Endothelial cell of hepatic sinusoid (primary cell): Measurements from ENCODE around the gene GPR84.
"Not testable (repeated sequence)": the region's sequence is repeated elsewhere in the genome, so short reads cannot be mapped to it uniquely, and the experiment has no call there.

Experiments
- in situ Hi-C: cut with HindIII; loops from 2 replicates; pipeline ENCODE4 v1.10.0; 2017; ENCODE audit warnings: low sequenced_read_pairs

The GPR84 gene

DNA sequence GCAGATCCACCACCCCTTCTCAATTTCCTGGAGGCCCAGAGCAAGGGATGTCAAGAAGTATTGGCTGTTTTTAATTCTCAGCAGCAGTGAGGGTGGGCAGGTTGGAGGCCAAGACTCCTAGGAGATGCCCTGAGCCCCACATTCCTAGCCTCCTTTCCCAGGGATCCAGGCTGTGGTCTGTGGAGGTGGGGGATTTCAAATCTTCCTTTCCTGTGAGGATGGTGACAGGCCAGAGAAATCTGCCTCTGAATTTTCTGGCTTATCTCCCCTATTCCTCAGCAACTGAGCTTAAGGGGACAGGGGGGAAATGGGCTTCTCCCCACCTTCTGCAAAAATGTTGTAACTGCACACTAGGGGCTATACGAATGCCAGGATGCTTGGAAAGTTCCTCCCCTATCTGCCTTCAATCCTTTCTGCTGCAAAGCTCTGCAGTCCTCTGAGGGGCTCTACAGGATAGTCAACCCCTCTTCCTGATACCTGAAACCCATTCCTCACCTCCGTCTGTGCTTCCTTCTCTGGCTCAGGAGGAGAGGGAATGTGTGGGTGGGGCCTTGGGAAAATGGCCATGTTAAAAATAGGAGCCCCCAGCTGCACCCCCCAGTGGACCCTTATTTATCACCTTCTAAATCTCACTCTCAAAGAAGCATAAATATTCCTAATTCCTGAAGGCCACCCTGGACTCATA lies 6.6 kb downstream of the GPR84 start:
- in situ Hi-C loops, result no loop called here

DNA sequence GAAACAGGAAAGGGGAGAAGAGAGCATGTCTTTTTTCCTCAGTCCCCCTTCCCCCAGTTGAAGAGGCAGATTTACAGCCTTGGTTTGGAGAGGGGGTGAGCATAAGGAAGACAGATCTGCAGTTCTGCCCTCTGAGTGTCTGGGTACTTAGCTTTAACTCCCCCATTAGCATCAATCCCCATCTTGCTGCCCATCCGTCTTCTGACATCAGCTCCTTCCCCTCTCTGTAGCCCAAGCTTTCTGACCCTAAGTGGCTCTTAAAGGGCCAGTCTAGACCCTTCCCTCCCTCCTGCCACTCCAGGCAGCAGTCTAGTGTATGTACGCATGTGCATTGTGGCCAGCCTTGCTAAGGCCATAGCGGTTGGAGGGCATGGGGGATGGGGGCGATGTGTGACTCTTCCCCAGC lies 7.3 kb downstream of the GPR84 start:
- in situ Hi-C loops, result no loop called here

DNA sequence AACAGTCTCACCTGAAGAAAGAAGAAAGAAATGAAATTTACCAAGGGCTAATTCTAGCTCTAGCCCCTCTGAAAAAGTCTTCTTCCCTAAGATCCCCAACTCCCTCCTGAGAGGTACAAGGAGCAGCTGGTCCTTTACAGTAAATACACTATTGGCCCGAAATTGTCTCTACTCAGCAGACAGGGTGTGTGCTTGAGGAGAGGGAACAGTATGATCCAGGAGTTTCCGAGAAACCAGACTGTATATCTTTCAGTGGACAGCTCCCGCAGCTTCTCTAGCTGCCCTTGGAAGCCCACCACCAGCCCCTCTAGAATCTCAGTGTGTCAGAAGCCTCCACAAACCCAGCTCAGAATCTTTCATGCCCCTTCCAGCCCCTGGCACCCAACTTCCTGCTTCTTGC lies 8.1 kb downstream of the GPR84 start:
- in situ Hi-C loops, result no loop called here

DNA sequence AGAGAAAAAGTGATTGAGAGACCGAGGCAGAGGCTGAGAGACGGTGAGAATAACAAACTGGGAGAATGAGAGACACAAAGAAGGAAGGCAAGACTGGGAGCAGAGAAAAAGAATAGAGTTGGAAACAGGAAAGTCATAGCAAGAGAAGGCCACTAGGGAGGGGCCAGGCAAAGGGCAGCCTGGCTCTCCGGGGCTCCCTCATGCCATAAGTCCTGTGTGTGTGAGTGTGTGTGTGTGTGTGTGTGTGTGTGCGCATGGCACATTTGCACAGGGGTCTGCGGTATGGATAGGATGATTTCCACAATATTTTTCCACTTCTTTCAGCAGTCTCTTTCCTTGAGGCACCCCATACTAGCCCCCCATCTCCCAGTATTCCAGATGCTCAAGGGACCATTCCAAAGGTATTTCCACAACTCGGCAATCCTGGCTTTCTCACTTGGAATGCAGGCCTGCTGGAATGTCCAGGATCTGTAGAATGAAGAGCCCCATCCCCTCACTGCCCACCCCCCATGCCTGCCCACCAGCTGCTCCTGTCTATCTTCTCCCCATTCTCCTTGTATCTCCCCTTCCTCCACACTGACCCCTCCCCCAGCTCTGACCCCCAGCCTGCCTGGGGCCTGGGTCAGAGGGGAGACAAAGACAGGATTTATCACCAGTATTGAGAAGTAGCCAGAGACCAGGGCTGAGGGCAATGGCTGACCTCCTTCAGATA lies 9.0 kb downstream of the GPR84 start:
- in situ Hi-C loops, result no loop called here

DNA sequence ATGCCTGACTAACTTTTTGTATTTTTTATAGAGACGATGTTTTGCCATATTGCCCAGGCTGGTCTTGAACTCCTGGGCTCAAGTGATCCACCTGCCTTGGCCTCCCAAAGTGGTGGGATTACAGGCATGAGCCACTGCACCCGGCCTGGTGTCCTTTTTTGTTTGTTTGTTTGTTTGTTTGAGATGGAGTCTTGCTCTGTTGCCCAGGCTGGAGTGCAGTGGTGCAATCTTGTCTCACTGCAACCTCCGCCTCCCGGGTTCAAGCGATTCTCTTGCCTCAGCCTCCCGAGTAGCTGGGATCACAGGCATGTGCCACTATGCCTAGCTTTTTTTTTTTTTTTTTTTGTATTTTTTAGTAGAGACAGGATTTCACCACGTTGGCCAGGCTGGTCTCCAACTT lies 10.0 kb downstream of the GPR84 start:
- in situ Hi-C loops, result not testable (repeated sequence)

DNA sequence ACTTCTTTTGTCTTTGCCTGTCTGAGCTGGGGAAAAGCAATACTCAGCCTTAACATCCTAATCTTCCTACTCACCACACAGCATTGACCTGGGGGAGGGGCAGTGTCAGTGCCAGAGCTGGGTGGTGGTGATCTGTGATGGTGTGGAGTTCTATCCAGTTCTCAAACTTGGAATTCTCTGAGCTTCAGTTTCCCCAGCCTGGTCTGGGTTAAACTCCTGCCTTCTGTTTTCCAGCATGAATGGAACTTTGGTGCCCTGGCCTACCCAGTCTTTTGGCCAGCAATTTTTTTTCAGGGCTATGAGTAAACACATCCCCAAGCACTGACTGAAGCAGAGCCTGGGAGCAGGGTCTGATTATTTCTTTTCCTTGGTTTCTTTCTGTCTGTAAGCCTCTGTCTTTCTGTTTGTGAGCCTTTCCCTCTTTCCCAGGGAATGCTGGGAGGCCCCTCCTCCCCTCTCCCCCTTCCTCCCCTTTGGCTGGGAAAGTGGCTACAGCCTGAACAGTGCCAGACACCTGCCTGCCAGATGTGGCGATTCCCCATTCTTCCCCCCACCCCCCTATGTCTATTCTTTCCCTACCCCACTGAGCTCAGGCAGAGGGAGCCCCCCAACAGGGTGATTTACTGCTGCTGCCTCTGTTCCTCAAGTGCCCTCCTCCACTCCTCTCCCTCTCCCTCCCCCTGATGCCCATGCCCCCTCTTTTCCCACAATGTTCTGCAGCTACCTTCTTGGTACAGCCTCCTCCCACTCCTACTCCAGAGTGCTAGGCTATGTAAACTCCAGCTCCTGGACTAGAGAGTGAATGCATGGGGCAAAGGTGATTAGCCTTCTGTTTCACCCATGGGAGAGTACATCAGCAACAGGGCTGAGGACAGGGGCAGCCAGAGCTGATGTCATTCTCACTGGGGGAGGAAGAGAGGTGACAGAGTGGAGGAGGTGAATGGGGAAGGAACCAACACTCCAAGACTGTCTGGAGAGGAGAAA lies 11.1 kb downstream of the GPR84 start:
- in situ Hi-C loops, result no loop called here

DNA sequence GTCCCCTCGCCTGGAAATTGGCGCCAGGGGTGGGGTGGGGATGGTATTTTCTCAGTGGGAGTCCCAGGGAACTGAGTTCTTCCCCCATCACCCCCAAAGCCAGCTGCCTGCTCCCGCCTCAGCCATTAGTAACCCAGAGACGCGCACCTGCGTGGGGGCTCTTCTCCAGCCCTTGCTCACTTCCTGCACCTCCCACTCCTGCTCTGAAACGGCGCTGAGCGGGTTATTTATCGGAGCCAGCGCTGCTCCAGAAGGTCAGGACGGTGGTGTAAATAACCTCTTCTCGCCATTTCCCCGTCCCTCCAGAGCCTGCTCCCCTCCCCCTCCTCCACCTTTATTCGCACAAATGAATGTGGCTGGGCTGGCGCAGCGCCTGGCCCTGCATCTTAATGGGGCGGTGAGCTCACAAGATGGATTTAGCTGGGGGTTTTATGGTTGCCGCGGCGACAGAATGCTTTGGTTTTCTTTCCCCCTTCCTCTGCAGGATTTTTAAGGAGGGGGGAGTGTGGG lies 12.2 kb downstream of the GPR84 start:
- in situ Hi-C loops, result no loop called here

DNA sequence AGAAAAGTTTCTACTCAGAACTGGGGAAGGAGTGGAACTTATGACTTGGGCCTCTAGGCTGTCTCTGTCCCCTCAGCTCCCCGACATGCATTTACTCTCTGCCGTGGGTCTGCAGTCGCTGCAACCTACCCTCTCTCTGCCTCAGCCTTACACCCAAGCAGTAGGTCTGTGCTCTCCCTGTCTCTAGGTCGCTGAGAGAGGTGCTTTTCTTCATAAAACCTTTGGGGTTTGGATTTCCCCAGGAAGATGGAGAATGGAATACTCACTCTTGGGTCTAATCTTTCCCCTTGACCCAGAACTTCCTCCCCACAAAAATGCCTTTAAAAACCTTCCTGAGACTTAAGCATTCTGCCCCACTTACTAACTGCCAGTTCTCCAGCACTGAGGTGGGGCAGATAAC lies 12.9 kb downstream of the GPR84 start:
- in situ Hi-C loops, result no loop called here

DNA sequence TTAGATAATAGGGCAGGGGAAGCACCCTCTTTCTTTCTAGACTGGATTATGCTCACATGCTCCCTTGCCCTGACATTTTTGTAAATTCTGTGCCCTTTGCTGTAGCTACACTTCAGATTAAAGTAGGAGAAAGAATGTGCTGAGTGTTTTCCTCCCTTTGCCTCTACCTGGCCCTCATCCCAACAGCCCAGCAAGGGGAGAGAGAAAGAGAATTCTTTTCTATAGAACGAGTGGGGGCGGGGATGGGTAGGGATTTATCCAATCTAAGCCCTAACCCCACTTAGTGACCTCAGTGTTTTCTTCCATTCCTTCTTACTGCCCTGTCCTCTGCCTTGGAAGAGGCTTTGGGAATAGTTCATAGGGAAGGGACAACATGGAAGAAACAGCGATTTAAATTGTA lies 13.5 kb downstream of the GPR84 start:
- in situ Hi-C loops, result no loop called here

DNA sequence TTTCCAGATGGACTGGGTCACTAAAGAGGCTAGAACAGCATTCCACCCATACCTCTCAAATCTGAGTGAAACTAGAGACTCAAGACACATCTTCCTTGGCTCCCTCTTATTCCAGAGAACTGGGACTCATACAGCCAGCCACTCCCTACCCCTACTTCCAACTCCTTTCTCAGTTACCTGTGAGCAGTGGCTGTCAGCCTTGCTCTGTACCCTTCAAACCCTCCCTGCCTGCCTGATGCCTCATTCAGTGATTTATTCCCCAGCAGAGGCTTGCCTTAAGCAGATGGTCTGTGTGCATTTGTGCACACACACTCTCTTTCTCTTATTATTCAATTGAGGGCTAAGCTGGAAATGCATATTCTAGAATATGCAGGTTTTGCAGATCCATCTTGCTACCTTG lies 14.6 kb downstream of the GPR84 start:
- in situ Hi-C loops, result no loop called here

DNA sequence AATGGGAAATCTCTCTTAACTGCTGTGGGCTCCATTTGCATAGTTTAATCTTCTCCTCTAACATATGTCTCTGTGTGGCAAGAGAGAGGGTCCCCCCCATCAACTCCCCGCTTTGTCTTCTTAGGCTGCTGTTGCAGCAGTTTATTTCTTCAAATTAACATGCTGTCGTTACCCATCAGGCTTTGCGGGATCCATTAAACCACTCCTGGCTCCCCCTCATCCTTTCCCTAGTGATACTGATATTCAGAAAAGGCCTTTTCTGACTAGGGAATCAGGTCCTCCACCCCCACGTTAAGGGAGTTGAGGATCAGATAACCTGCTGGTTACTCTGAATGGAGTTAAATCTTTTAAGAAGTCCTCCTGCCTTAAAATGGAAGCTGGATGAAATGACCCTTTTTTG lies 15.2 kb downstream of the GPR84 start:
- in situ Hi-C loops, result no loop called here

DNA sequence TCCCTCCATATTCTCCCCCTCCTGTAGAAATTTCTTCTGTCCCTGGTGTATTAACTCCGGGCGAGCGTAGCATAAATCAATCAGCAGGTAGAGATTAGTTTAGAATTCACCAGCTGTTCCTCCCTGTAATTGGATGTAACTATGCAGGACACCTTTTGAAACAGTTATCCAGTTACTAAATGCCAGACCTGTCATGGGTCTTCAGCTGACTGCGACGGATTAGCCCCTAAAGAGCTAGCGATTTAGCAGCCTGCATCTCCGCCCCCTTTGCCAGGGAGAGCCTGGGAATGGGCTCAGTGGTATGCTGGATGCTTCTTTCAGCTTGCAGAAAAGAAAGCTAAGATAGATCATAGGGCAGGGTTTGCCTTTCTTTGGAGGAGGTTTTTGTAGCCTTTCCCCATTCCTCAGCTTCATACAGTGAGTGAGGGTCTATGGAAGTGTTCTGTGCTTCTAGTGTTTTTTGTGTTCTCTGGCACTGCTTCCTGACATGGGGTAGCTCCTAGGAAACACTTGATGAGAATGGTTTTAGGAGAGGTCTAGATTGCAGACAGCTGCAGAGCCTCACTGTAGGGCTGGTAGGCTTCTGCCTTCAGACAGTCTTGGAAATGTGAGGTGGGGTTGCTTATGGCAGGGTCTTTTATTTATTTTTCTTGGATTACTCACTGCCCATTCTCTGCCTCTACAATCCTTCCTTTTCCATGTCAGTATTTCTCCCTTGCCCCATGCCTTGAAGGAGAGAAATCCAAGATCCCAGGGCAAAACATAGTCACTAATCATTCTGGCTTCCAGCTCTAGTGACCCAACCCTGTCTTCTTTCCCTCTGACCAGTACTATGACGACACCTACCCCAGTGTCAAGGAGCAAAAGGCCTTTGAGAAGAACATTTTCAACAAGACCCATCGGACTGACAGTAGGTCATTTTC lies 22.6 kb downstream of the GPR84 start:
- in situ Hi-C loops, result loop anchor here (5.0 kb wide), 1 partner anchor 51 kb away; no protein-coding TSS in a partner anchor

DNA sequence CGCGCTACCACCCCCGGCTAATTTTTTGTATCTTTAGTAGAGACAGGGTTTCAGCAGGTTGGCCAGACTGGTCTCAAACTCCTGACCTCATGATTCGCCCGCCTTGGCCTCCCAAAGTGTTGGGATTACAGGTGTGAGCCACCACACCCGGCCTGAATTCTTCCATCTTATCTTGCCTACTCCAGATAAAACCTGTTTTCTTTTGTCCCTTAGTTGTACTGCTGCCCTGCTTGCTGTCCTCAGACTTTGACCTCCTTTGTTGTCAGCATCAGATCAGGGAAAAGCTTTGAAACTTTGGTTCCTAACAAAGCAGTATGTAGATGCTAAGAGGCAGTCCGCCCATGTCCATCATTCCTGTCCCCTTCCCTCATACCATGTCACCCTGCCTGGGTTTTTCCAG lies 23.4 kb downstream of the GPR84 start:
- in situ Hi-C loops, result loop anchor here (5.0 kb wide), 1 partner anchor 51 kb away; no protein-coding TSS in a partner anchor

DNA sequence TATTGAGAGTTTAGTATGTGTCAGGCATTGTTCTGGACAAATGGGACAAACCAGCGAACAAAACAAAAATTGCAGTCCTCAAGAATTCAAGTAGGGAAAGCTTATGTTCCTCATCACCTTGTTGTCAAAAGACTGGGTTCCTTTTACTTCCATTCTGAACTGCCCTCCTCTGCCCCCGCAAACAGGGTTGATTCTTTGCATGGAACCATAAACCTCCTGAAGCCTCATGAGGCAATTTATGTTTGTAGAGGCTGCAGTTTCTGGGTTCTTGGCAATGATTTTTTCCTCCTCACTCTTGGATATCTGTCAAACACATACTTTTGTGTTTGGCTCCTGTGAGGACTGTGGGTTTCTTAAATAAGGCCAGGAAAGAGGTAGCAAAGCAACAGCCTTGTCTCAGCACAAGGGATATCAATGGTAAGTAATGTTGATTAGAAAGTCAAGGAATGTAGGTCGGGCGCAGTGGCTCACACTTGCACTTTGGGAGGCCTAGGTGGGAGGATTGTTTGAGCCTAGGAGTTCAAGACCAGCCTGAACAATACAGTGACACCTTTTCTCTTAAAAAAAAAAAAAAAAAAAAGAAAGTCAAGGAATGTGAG lies 25.5 kb downstream of the GPR84 start:
- in situ Hi-C loops, result loop anchor here (5.0 kb wide), 1 partner anchor 101 kb away; no protein-coding TSS in a partner anchor

DNA sequence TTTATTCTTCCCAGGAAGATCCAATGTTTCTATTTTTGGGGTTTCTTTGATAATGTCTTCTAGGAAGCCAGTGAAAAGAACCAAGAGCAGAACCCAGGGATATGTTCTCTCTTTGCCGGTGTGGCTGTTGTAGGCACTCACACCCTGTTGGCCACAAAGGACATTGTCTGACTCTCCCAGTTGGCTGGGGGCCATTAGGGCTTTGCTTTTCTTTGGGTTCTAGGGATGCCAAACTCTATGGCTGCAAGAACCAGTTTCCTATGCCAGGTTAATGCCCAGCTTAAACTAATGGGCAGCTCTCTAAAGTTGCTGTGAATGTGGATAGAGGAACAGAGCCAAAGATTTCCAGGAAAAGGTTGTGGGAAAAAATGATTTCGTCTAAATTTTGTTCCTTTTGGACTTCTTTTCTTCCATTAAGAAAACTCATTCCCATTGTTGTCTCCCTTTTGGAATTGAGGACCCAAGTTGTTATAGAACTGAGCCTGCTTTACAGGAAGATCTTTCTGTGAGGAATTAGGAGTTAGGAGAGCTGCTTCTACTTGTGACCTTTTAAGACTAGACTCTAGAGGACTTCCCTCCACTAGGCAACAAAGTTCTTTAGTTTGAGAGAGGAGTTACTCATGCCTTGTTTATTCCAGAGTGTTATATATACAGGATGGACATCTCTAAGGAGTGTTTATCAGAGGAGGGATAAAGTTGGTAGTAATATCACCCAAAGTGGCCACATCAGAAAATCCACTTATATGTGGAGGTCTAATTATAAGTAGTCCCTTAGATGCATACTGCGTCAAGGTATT lies 26.2 kb downstream of the GPR84 start:
- in situ Hi-C loops, result loop anchor here (5.0 kb wide), 1 partner anchor 101 kb away; no protein-coding TSS in a partner anchor

DNA sequence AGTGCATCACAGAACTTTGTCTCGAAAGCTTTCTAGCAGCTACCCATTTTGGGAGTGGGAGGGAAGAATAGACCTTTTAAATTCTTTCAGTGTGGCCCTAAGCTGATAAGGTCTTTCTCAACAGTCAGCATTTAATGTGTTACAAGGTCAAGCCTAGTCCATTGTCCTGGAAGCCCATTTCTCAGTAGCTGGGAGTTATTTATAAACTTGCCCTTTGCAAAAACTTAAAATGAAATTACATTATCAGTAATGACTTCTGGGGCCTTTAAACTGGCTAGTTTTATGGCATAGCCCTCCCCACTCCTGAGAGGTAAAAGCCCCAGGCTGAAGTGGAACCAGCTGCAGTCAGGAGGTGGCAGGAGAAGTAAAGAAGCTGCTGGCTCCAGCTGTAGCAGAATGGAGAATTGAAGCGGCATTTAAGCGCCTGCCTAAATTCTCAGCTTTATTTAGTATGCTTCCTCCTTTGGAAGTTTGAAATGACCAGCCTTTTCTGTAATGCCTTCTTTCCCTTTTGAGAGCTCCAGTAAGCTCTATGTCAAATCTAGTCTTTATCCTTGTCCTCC lies 26.9 kb downstream of the GPR84 start:
- in situ Hi-C loops, result loop anchor here (5.0 kb wide), 1 partner anchor 100 kb away; no protein-coding TSS in a partner anchor

DNA sequence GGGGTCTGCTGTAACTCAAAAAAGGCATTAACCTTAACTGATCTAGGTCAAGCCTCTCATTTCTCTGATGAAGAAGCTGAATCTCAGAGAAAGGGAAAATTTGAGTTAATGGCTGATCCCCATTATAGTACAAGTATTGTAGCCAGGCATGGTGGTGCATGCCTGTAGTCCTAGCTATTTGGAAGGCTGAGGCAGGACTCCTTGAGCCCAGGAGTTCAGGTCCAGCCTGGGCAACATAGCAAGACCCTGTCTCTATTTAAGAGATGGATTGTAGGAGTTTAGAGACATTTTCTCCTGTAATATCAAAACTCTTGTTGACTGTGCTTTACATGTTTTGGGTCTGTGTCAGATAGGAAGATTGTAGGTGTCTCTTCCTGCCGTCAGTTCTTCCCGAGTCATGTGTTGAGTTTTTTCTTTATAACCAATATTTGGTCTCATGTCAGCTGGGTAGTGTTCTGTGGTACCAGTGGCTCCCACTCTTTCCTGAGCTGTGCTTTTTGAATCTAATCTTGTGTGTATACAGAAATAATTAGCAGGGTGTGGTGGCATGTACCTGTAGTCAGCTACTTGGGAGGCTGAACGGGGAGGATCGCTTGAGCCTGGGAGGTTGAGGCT lies 30.8 kb downstream of the GPR84 start:
- in situ Hi-C loops, result no loop called here

DNA sequence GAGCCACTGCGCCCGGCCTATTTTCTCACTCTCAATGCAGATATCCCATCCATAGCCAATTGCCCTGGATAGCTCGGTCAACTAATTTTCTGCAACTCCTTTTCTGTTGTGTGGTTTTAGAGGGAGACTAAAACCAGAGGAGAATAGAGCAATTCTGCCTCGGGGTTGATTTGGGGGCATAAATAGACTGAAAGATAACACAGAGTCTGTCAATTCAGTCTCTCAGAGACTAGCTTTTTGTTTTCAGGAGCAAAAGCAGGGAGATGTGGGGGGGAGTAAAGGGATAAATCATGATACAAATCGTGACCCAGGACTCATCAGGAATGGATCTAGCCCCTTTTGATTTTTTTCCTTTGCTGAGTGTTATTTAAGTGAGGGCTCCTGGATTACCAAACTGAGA lies 32.8 kb downstream of the GPR84 start:
- in situ Hi-C loops, result no loop called here
